Stomach (tissue), 4 donors: ENCODE results near the gene ANKRD62.

Source experiments
- CTCF ChIP-seq, 7 experiments: fragments of 450-650 bp in 4 of 7; fragments of 200-600 bp in 3 of 7; sonication (generic) in 3 of 7; IDR thresholded peaks; one replicate each; pipeline ENCODE4 v1.5.1; 2016 to 2019; ENCODE audit warnings: antibody characterized with exemption in 7 of 7, control low read depth in 2 of 7, mild to moderate bottlenecking in 1 of 7
- POLR2A ChIP-seq, 4 donors: fragments of 450-650 bp; IDR thresholded peaks; one replicate each; pipeline ENCODE4 v1.6.1; 2016; ENCODE audit warnings: antibody characterized with exemption in 4 of 4, control low read depth in 2 of 4, mild to moderate bottlenecking in 1 of 4, moderate library complexity in 1 of 4

- TF ChIP-seq CTCF (IDR thresholded peaks at IDR 0.05) (no peak), POLR2A (IDR thresholded peaks at IDR 0.05) (no peak)
Measured at GRCh38 chr18:12165038-12165768, 71.6 kb downstream of the ANKRD62 start.
